GM21423 (cell line): Measurements from ENCODE around the gene NPVF.

Source experiments
- ATAC-seq: cut with Tn5 transposase; IDR thresholded peaks from one replicate; pipeline ENCODE4 v1.9.1; 2021; ENCODE audit warnings: mild to moderate bottlenecking, moderate library complexity; ENCODE audit not compliant: unreplicated experiment

The NPVF gene

GRCh38 chr7:25179325-25179724 lies 49.0 kb downstream of the NPVF start:
- no peak for ATAC-seq
